A673 (cell line): ENCODE measurements around the gene MOBP. TPM values are rescaled to one million over a fixed set of nuclear protein-coding genes. Genes with fewer than 3 reads are reported as not detected.

ENCODE experiments used
- BruUV-seq: library from RNA; stranded (reverse); fragments of 400-500 nt; replicated peaks from 2 replicates; lab custom pipeline; 2021; lab: Mats Ljungman, UMichigan
- CTCF ChIA-PET: fragments of 300-600 bp; sonication (Branson Sonifier 250); formaldehyde crosslinking; loops from one replicate; lab custom pipeline; 2022; ENCODE audit warnings: antibody characterized with exemption; lab: Charles Lee
- POLR2A ChIA-PET: fragments of 300-600 bp; sonication (Branson Sonifier 250); formaldehyde crosslinking; loops from one replicate; lab custom pipeline; 2022; ENCODE audit warnings: antibody characterized with exemption; ENCODE audit not compliant: low non-redundant PET; lab: Charles Lee
- DNase-seq: peaks from one replicate; pipeline ENCODE4 v3.0.0-alpha.2; 2015; ENCODE audit warnings: low spot score
- H3K27ac ChIP-seq: fragments of 200-600 bp; sonication (generic); 2 replicates; pipeline ENCODE4 v1.5.1; 2016; ENCODE audit warnings: mixed run types, low read depth, mild to moderate bottlenecking, mixed read lengths, antibody characterized with exemption, low read length; ENCODE audit not compliant: poor library complexity, severe bottlenecking
- H3K27me3 ChIP-seq: fragments of 200-600 bp; sonication (generic); replicated peaks from 2 replicates; pipeline ENCODE4 v1.6.1; 2017; ENCODE audit warnings: mixed run types, low read depth, mild to moderate bottlenecking, mixed read lengths, antibody characterized with exemption, low read length; ENCODE audit not compliant: insufficient read depth, poor library complexity
- H3K36me3 ChIP-seq: fragments of 200-600 bp; sonication (generic); 2 replicates; pipeline ENCODE4 v1.6.1; 2016; ENCODE audit warnings: mixed run types, mild to moderate bottlenecking, mixed read lengths, antibody characterized with exemption, low read length; ENCODE audit not compliant: insufficient read depth, poor library complexity, severe bottlenecking
- H3K4me1 ChIP-seq: fragments of 200-600 bp; sonication (generic); 2 replicates; pipeline ENCODE4 v1.6.1; 2017; ENCODE audit warnings: mixed run types, mild to moderate bottlenecking, mixed read lengths, antibody characterized with exemption, low read length; ENCODE audit not compliant: insufficient read depth, poor library complexity, severe bottlenecking
- H3K4me3 ChIP-seq: fragments of 200-600 bp; sonication (generic); 2 replicates; pipeline ENCODE4 v1.5.1; 2016; ENCODE audit warnings: low read depth, mixed run types, mild to moderate bottlenecking, mixed read lengths, low read length; ENCODE audit not compliant: poor library complexity, severe bottlenecking
- H3K9me3 ChIP-seq: fragments of 200-600 bp; sonication (generic); 2 replicates; pipeline ENCODE4 v1.6.1; 2016; ENCODE audit warnings: mixed run types, low read depth, mild to moderate bottlenecking, mixed read lengths, antibody characterized with exemption, low read length; ENCODE audit not compliant: poor library complexity, severe bottlenecking
- CTCF ChIP-seq: fragments of 300-800, 200-600 bp; sonication (generic); conservative IDR thresholded peaks from 2 replicates; pipeline ENCODE4 v1.5.1; 2017; ENCODE audit warnings: low read depth, mild to moderate bottlenecking, antibody characterized with exemption, low read length, moderate library complexity, mixed read lengths
- EZH2 ChIP-seq: fragments of 200-600 bp; sonication (generic); IDR thresholded peaks from 2 replicates; pipeline ENCODE4 v1.6.1; 2017; ENCODE audit warnings: borderline replicate concordance, low read depth, mild to moderate bottlenecking, mixed read lengths, antibody characterized with exemption, low read length; ENCODE audit not compliant: poor library complexity, severe bottlenecking
- intact Hi-C: fragments of 100-400 bp; cut with micrococcal nuclease; formaldehyde crosslinking; loops from one replicate; pipeline ENCODE4 v1.10.0; 2022; ENCODE audit not compliant: unreplicated experiment
- total RNA-seq: library from RNA; stranded (reverse); gene quantifications from 2 replicates; pipeline ENCODE4 v1.2.3, GENCODE V29; 2021

MOBP gene
- total RNA-seq, 1 experiment from 2014 or later, result 0.19 TPM

- ChIA-PET CTCF (no interaction called here), POLR2A (no interaction called here)
- Histone ChIP-seq H3K4me1 (no peaks in the 10 kb centered on the region), H3K36me3 (no peaks in the 10 kb centered on the region), H3K27ac (no peak overlapping the region), H3K9me3 (no peaks in the 10 kb centered on the region), H3K4me3 (no peak overlapping the region), H3K27me3 (no peaks in the 10 kb centered on the region)
- TF ChIP-seq EZH2, result no peak
- no peak for TF ChIP-seq CTCF
- intact Hi-C loops, result no loop called here
- no peak for DNase-seq
- BruUV-seq, result no TSS peak
These were observed 12.4 kb downstream of the MOBP start for GRCh38 chr3:39479701-39480414.

DNA sequence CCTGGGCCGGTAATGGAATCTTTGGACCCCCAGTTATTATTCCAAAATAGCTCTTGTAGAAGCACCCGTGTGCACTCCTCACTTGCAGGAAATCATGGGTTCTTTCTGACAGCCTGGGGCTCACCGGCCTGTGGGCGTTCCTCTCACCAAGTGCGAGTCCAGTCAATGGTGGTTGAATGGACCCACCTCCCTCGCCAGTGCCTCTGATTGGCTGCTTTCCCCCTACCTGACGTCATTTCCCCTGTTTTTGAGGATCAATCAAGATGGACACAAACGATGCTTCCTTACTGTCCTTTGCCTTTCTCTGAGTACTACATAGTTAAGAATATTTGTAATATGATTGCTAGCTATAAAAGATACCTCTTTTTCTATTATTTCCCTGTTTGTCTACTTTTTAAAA, 18.1 kb downstream of the MOBP start:
- intact Hi-C loops, result no loop called here
- no peak for TF ChIP-seq EZH2
- TF ChIP-seq CTCF, result no peak
- no peak overlapping the region for H3K27ac ChIP-seq
- ChIA-PET CTCF (no interaction called here), POLR2A (no interaction called here)
- H3K4me3 ChIP-seq, result no peak overlapping the region
- BruUV-seq, result no TSS peak
- no peaks in the 10 kb centered on the region for H3K9me3 ChIP-seq
- H3K27me3 ChIP-seq, result no peaks in the 10 kb centered on the region
- H3K36me3 ChIP-seq, result no peaks in the 10 kb centered on the region
- DNase-seq, result no peak
- H3K4me1 ChIP-seq, result no peaks in the 10 kb centered on the region

- Histone ChIP-seq H3K27ac (no peak overlapping the region), H3K4me1 (no peaks in the 10 kb centered on the region), H3K9me3 (no peaks in the 10 kb centered on the region), H3K27me3 (no peaks in the 10 kb centered on the region), H3K36me3 (no peaks in the 10 kb centered on the region), H3K4me3 (no peak overlapping the region)
- intact Hi-C loops, result no loop called here
- ChIA-PET POLR2A (no interaction called here), CTCF (no interaction called here)
- no TSS peak for BruUV-seq
- no peak for DNase-seq
- TF ChIP-seq CTCF (no peak), EZH2 (no peak)
These were observed 23.5 kb downstream of the MOBP start for GRCh38 chr3:39491014-39491413.
